Activated CD4-positive, alpha-beta T cell treated with anti-CD3 and anti-CD28 coated beads, Interleukin-2, amount 10 ng/mL, durations not matched to agents 24 days and 14 days (primary cell): ENCODE measurements around the gene DOC2B. TPM values are rescaled to one million over a fixed set of nuclear protein-coding genes. Genes with fewer than 3 reads are reported as not detected.
A peak's percentile ranks its signal among the peaks of the same experiment; 100 is the strongest.

ENCODE experiments used
- DNase-seq: peaks from one replicate; pipeline ENCODE4 v3.0.0; 2022
- H3K27ac Mint-ChIP-seq: one replicate; pipeline ENCODE4 v1.8.0; 2022; ENCODE audit warnings: mild to moderate bottlenecking, mixed read lengths
- H3K27me3 Mint-ChIP-seq: one replicate; pipeline ENCODE4 v1.8.0; 2022; ENCODE audit warnings: mixed read lengths
- H3K36me3 Mint-ChIP-seq: one replicate; pipeline ENCODE4 v1.8.0; 2022; ENCODE audit warnings: low read depth, mild to moderate bottlenecking, mixed read lengths
- H3K4me1 Mint-ChIP-seq: one replicate; pipeline ENCODE4 v1.8.0; 2021; ENCODE audit warnings: mixed read lengths
- H3K4me3 Mint-ChIP-seq: one replicate; pipeline ENCODE4 v1.8.0; 2022; ENCODE audit warnings: mild to moderate bottlenecking, moderate library complexity, mixed read lengths
- H3K9me3 Mint-ChIP-seq: one replicate; pipeline ENCODE4 v1.8.0; 2021; ENCODE audit warnings: mixed read lengths
- intact Hi-C: fragments of 100-400 bp; cut with micrococcal nuclease; formaldehyde crosslinking; loops from one replicate; pipeline ENCODE4 v1.15.1; 2023
- total RNA-seq: library from RNA; stranded (reverse); gene quantifications from 2 replicates; pipeline ENCODE4 v1.2.3, GENCODE V29; 2022

The DOC2B gene
- total RNA-seq, 1 donor from 2014 or later, result 0.98 TPM

DNA sequence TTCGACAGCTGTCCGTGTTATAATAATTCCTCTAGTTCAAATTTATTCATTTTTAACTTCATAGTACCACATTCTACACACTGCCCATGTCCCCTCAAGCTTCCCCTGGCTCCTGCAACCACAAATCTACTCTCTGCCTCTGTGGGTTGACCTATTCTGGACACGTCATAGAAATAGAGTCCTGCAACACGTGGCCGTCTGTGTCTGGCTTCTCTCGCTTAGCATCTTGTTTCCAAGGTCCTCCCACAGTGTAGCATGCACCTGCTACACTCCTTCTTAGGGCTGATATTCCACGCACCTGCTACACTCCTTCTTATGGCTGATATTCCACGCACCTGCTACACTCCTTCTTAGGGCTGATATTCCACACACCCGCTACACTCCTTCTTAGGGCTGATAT, 27.6 kb downstream of the DOC2B start:
- Mint-ChIP-seq H3K4me3 (no peak overlapping the region), H3K4me1 (no peaks in the 10 kb centered on the region), H3K27ac (no peak overlapping the region), H3K27me3 (no peaks in the 10 kb centered on the region), H3K9me3 (no peaks in the 10 kb centered on the region), H3K36me3 (no peaks in the 10 kb centered on the region)
- intact Hi-C loops, result no loop called here
- DNase-seq, result no peak

DNA sequence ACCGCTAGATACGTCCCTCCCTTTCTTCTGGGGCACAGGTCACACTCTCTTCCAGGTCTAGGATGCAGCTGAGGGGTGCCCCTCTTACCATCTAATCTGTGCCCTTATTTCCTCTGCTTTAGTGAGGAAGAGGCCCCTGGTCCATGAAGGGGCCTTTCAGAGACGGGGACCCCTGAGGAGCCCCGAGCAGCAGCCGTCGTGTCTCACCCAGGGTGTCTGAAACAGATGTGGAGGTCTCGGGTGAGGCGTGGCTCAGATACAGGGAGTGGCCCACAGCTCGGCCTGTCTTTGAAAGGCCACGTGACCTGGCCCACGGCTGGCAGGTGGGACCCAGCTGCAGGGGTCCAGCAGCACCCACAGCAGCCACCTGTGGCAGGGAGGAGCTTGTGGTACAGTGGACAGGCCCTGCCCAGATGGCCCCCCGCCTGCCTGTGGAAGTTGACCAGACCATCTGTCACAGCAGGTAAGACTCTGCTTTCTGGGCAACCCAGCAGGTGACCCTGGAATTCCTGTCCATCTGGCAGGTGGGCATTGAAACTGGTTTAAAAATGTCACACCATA, 28.5 kb downstream of the DOC2B start:
- Mint-ChIP-seq H3K9me3 (no peaks in the 10 kb centered on the region), H3K27ac (no peak overlapping the region), H3K4me3 (no peak overlapping the region), H3K4me1 (no peaks in the 10 kb centered on the region), H3K36me3 (no peaks in the 10 kb centered on the region), H3K27me3 (no peaks in the 10 kb centered on the region)
- intact Hi-C loops, result no loop called here
- DNase-seq, result no peak

DNA sequence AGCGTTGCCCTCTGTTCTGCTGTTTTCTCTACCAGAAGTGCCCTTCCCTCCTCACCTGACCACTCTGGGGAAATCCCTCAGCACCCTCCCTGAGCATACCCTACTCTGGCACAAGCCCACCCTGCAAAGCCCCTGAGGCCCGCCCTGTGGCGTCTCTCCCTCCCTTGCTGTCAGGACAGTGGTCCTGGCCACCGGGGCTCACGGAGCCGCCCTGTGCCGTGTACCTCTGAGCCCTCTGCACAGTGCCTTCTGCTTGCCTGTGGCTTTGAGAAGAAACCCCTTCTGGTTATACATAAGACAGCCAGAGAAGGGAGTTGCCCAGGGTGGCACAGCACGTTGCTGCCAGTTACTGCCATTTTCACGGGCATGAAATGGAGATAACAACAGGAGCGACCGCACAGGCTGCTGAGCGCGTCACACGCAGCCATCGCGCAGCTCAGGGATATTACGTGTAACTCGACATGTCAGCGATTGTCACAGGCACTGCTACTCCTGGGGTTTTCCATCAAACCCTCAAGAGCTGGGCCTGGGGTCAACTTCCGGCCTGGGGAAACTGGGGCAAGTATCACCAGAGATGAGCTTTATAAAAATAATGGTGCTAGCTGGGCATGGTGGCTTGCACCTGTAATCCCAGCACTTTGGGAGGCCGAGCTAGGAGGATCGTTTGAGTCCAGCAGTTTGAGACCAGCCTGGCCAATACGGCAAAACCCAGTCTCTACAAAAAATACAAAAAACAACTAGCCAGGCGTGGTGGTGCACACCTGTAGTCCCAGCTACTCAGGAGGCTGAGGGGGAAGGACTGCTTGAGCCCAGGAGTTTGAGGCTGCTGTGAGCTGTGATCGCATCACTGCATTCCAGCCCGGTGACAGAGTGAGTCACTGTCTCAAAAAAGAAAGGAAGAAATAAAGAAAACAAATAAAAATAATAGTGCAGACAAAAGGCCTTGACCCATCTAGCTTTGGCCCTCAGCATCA, 29.3 kb downstream of the DOC2B start:
- H3K27ac Mint-ChIP-seq, result no peak overlapping the region
- H3K4me1 Mint-ChIP-seq, result no peaks in the 10 kb centered on the region
- no peaks in the 10 kb centered on the region for H3K9me3 Mint-ChIP-seq
- no peaks in the 10 kb centered on the region for H3K27me3 Mint-ChIP-seq
- intact Hi-C loops, result no loop called here
- DNase-seq, result no peak
- H3K4me3 Mint-ChIP-seq, result no peak overlapping the region
- no peaks in the 10 kb centered on the region for H3K36me3 Mint-ChIP-seq

DNA sequence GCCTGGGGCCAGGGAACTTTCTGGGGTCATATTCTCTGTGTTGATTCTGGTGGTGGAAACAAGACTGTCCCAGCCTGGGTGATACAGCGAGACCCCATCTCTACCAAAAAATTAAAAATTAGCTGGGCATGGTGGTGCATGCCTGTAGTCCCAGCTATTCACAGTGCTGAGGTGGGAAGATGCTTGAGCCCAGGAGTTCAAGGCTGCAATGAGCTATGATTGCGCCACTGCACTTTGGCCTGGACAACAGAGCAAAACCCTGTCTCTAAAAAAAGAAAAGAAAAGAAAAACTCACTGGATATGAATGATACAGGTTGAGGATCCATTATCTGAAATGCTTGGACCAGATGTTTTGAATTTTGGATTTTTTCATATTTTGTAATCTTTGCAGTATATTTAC, 30.4 kb downstream of the DOC2B start:
- no peak overlapping the region for H3K27ac Mint-ChIP-seq
- no peak overlapping the region for H3K4me3 Mint-ChIP-seq
- intact Hi-C loops, result no loop called here
- no peaks in the 10 kb centered on the region for H3K27me3 Mint-ChIP-seq
- no peaks in the 10 kb centered on the region for H3K9me3 Mint-ChIP-seq
- DNase-seq, result no peak
- H3K4me1 Mint-ChIP-seq, result no peaks in the 10 kb centered on the region
- no peaks in the 10 kb centered on the region for H3K36me3 Mint-ChIP-seq

DNA sequence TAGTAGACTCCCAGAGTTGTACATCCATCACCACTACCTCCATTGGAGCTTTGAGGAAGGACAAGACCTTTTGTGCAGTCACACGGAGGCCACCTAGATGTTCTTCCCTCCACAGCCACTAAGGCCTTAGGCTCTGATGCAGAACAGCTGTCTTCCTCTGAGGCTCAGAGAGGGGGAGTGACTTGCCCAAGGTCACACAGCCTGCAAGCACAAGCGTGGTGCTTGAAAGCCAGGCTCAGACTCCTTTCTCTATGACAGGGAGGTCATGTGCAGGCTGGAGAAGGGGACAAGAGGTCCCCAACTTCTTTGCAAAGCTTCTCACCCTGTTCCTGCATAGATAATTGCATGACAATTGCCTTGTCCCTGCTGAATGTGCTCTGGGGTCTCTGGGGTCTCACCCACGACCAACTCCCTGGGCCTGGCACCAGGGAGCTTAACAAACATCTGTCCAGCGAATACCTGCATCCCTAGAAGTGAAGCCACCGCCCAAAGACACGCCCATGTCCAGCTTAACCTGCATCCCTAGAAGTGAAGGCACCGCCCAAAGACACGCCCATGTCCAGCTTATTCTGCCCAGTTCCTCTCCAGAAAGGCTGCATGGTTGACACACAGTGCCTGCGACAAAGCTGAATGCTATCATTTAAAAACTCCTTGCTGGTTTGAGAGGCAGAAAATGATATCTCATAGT, 31.4 kb downstream of the DOC2B start:
- H3K27me3 Mint-ChIP-seq, result no peaks in the 10 kb centered on the region
- peak; percentile 41 for DNase-seq
- H3K4me1 Mint-ChIP-seq, result no peaks in the 10 kb centered on the region
- no peaks in the 10 kb centered on the region for H3K9me3 Mint-ChIP-seq
- no peak overlapping the region for H3K4me3 Mint-ChIP-seq
- intact Hi-C loops, result no loop called here
- H3K27ac Mint-ChIP-seq, result no peak overlapping the region
- no peaks in the 10 kb centered on the region for H3K36me3 Mint-ChIP-seq

DNA sequence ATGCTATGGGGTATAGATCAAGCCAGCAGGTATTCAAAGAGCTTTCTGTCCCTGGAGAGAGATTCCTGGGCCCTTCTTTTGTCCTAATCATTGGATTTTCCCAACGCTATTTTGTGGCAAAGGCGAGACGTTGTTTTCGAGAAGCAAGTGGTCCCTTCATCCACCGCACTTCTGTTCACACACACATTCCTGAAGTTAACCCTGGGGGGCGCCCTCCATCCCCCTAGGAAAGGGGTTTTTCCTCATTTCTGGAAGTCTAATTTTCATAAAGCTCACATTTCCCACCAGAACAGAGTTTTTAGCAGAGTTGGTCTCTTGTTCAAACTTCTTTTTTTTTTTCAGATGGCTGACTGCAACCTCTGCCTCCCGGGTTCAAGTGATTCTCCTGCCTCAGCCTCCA, 32.2 kb downstream of the DOC2B start:
- Mint-ChIP-seq H3K9me3 (no peaks in the 10 kb centered on the region), H3K4me3 (no peak overlapping the region), H3K27ac (no peak overlapping the region), H3K36me3 (no peaks in the 10 kb centered on the region), H3K4me1 (no peaks in the 10 kb centered on the region), H3K27me3 (no peaks in the 10 kb centered on the region)
- peak; percentile 32 for DNase-seq
- intact Hi-C loops, result no loop called here

DNA sequence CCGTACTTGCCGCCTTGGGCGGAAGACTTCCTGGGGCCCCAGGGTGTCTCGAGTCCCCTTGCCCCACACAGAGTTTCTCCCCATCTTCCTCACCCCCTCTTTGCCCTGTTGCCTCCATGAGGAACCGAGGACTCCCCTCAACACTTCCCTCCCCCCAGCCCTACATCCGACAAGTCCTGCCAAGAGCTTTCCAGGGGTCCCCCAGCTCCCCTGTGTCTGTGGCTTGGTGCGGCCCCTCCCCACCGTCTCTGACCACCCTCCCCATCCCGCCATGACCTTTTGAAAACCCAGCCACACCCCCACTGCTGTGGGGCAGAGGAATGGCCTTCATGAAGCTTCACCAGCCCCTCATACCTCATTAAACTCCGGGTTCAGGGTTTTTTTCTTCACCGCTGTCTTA, 32.7 kb downstream of the DOC2B start:
- intact Hi-C loops, result no loop called here
- no peaks in the 10 kb centered on the region for H3K4me1 Mint-ChIP-seq
- no peak overlapping the region for H3K27ac Mint-ChIP-seq
- no peaks in the 10 kb centered on the region for H3K9me3 Mint-ChIP-seq
- no peaks in the 10 kb centered on the region for H3K27me3 Mint-ChIP-seq
- DNase-seq, result no peak
- no peaks in the 10 kb centered on the region for H3K36me3 Mint-ChIP-seq
- H3K4me3 Mint-ChIP-seq, result no peak overlapping the region

DNA sequence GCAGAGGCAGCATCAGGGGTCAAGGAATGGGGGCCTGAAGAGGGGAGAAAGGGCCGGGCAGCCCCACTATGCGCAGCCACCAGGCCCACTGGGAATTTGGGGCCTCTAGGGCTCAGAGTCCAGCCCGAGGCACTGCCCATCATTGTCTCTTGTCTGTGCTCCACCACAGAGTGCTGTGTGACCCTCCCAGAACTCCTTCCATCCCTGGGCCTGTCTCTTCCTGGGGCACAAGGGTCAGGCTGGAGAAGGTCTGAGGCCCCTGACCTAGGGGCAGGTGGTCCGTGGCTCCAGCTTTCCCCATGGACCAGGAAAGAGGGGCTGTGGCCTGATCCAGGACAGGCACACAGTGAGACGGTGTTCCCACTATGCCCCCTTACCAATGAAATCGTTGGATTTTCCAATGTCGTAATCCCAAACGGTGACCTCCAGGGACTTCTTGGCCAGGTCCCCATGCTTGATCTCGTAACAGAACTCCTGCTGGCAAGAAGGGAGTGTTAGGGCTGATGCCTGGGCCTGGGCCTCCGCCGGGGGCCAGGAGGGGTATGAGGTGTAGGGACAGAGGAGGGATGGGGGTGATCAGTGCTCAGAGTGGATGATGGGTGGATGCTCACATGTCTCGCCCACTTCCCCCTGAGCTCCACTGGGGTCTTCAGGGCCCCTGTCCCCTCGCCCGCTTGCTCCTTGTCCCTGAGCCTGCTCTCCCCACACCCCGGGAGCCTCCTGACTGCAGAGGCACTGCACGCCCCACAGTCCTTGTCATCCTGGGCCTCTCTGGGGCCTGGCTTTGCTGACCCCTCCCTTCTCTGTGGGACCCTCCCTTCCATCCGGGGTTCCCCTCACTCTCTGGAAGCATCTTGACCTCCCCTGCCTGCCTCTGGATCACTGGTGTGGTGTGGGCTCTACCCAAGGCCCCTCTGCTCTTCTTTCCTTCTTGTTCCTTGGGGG, 33.4 kb downstream of the DOC2B start:
- Mint-ChIP-seq H3K4me3 (no peak overlapping the region), H3K9me3 (no peaks in the 10 kb centered on the region), H3K27ac (no peak overlapping the region), H3K4me1 (peaks cover 5% of the 10 kb centered on the region), H3K27me3 (peaks cover 3% of the 10 kb centered on the region), H3K36me3 (no peaks in the 10 kb centered on the region)
- intact Hi-C loops, result no loop called here
- peak; percentile 50 for DNase-seq

DNA sequence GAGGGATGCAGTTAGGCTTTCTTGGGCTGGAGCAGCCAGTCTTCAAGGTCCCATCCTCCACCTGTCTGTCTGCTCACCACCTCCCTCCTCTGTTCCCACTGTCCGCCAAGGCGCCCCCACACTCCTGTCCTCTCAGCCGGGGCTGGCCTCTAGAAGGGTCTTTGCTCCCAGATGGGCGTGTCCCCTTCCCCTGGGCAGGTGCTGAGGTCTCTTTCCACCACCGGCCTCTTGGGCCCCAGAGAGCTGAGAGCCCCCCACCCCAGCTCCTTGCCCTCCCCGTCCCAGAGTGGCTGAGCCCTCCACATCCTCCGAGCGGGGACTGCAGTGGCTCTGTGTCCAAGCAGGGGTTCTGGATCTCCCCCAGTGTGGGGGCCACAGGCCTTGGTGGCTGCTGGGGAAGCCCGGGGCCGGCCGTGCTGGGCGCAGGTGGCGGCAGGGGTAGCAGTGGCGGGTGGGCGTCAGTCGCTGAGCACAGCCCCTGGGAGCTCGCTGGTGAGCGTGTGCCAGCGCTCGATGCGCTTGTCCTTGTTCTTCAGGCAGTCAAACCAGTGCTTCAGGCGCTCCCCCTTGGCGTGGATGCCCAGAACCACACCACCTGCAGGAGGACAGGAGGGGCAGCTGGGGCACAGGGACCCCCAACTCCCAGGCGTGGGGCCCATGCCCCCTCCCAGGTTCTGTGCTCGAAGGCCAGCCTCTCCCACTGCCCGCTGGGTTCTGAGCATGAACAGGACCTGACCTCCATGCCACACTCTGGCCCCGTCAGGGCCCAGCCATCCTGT, 34.3 kb downstream of the DOC2B start:
- H3K27me3 Mint-ChIP-seq, result peaks cover 4% of the 10 kb centered on the region
- peaks cover 5% of the 10 kb centered on the region for H3K4me1 Mint-ChIP-seq
- intact Hi-C loops, result no loop called here
- H3K4me3 Mint-ChIP-seq, result no peak overlapping the region
- H3K36me3 Mint-ChIP-seq, result no peaks in the 10 kb centered on the region
- peak; percentile 45 for DNase-seq
- H3K9me3 Mint-ChIP-seq, result no peaks in the 10 kb centered on the region
- no peak overlapping the region for H3K27ac Mint-ChIP-seq

DNA sequence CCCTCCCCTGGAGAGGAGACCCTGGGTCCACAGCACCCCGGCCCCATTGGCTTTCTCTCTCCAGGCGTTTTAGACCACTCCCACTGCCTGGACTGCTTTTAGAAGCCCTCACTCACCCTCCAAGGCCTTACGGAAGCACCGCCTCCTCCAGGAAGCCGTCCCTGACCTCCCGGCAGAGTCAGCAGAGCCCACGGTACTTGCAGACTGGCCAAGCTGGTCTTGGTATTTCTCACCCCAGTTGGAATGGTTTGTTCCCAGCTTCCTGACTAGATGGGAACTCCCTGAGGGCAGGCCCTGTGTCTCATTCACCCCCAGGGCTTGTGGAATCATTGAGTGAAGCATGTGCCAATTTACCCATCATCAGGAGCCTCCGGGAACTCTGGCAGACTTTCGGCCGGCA, 34.9 kb downstream of the DOC2B start:
- intact Hi-C loops, result no loop called here

DNA sequence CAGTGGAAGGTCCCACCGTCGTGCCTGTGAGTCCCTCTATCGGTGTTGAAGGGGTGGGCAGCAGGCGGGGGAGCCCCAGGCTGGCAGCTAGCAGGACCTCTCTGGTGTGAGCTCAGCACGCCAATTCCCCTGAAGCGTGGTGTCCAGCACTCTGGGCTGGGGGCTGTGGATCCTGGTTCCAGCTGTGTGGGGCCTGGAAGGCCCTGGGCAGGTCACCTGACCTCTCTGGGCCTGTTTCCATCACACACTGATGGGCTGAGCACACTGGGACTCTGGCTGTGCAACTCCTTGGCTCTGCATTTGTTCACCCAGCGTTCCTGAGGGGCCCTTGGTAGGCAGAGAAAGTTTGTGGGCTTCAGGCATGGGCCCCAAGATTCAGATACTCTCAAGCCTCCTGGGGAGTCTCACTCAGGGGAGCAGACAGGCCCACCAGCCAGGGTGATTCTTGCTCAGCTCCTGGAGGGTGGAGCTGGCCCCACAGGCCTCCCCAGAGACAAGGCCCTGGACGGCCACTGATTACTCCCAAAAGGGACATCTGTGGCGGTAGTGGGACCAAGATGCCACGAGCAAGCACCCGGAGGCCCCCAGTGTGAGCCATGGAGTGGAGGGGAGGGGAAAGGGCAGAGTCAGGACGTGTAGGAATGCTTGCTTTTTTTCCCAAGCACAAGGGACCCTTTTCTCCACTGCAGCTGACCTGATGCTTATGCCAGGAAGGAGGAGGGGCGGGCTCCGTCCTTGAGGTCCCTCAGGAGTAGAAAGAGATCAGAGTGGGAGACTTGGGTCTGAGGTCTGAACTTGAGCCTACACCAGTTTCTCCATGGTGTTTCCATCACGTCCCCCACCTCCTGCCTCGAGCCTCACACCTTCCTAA, 35.5 kb downstream of the DOC2B start:
- peaks cover 5% of the 10 kb centered on the region for H3K27me3 Mint-ChIP-seq
- no peaks in the 10 kb centered on the region for H3K9me3 Mint-ChIP-seq
- intact Hi-C loops, result loop anchor here (2.0 kb wide), 1 partner anchor 555 kb away; no protein-coding TSS in a partner anchor
- H3K27ac Mint-ChIP-seq, result no peak overlapping the region
- H3K4me1 Mint-ChIP-seq, result peaks cover 5% of the 10 kb centered on the region
- DNase-seq, result peak; percentile 52
- H3K4me3 Mint-ChIP-seq, result no peak overlapping the region
- no peaks in the 10 kb centered on the region for H3K36me3 Mint-ChIP-seq

More for the DNA sequence above, 34.9 kb downstream of the DOC2B start:
- H3K4me3 Mint-ChIP-seq, result no peak overlapping the region
- H3K27me3 Mint-ChIP-seq, result peaks cover 5% of the 10 kb centered on the region
- no peaks in the 10 kb centered on the region for H3K36me3 Mint-ChIP-seq
- no peak for DNase-seq
- peaks cover 5% of the 10 kb centered on the region for H3K4me1 Mint-ChIP-seq
- no peaks in the 10 kb centered on the region for H3K9me3 Mint-ChIP-seq
- H3K27ac Mint-ChIP-seq, result no peak overlapping the region
